ACC112 (cell line): Measurements from ENCODE around the gene FBH1.
"Not testable (repeated sequence)": the region's sequence is repeated elsewhere in the genome, so short reads cannot be mapped to it uniquely, and the experiment has no call there.

Experiments
- H2AFZ ChIP-seq: fragments of 200-600 bp; sonication (generic); one replicate; pipeline ENCODE4 v1.6.0; 2017; ENCODE audit warnings: antibody characterized with exemption, low read length; ENCODE audit not compliant: unreplicated experiment
- H3K27ac ChIP-seq: fragments of 200-600 bp; sonication (generic); 2 replicates; pipeline ENCODE4 v1.5.1; 2014; ENCODE audit warnings: low read depth, mild to moderate bottlenecking, antibody characterized with exemption, low read length, moderate library complexity
- H3K27me3 ChIP-seq: fragments of 200-600 bp; sonication (generic); 2 replicates; pipeline ENCODE4 v1.6.1; 2014; ENCODE audit warnings: mild to moderate bottlenecking, antibody characterized with exemption, low read length, moderate library complexity, mixed read lengths; ENCODE audit not compliant: insufficient read depth
- H3K36me3 ChIP-seq: fragments of 200-600 bp; sonication (generic); 2 replicates; pipeline ENCODE4 v1.6.1; 2016; ENCODE audit warnings: mild to moderate bottlenecking, antibody characterized with exemption, low read length, moderate library complexity, mixed read lengths; ENCODE audit not compliant: insufficient read depth
- H3K4me1 ChIP-seq: fragments of 200-600 bp; sonication (generic); one replicate; pipeline ENCODE4 v1.6.1; 2016; ENCODE audit warnings: low read length, mixed read lengths; ENCODE audit not compliant: insufficient read depth, unreplicated experiment, control insufficient read depth
- H3K4me3 ChIP-seq: fragments of 200-600 bp; sonication (generic); 2 replicates; pipeline ENCODE4 v1.5.1; 2014; ENCODE audit warnings: mild to moderate bottlenecking, low read depth, low read length
- H3K79me2 ChIP-seq: fragments of 200-600 bp; sonication (generic); one replicate; pipeline ENCODE4 v1.6.0; 2016; ENCODE audit warnings: low read length; ENCODE audit not compliant: control insufficient read depth, unreplicated experiment, insufficient read depth

Gene FBH1

GRCh38 chr10:5903563-5903962 lies 13.5 kb downstream of the FBH1 start:
- Histone ChIP-seq H3K79me2 (peaks cover 27% of the 10 kb centered on the region), H3K27me3 (no peaks in the 10 kb centered on the region), H2AFZ (no peak overlapping the region), H3K36me3 (peaks cover 8% of the 10 kb centered on the region), H3K4me1 (no peaks in the 10 kb centered on the region), H3K27ac (no peak overlapping the region), H3K4me3 (no peak overlapping the region)

GRCh38 chr10:5904227-5904626 lies 14.2 kb downstream of the FBH1 start:
- no peaks in the 10 kb centered on the region for H3K4me1 ChIP-seq
- peaks cover 21% of the 10 kb centered on the region for H3K79me2 ChIP-seq
- H3K4me3 ChIP-seq, result no peak overlapping the region
- H2AFZ ChIP-seq, result no peak overlapping the region
- H3K36me3 ChIP-seq, result peaks cover 13% of the 10 kb centered on the region
- no peak overlapping the region for H3K27ac ChIP-seq
- H3K27me3 ChIP-seq, result no peaks in the 10 kb centered on the region

- Histone ChIP-seq H3K27me3 (no peaks in the 10 kb centered on the region), H3K27ac (no peak overlapping the region), H3K36me3 (peaks cover 18% of the 10 kb centered on the region), H3K79me2 (peaks cover 14% of the 10 kb centered on the region), H2AFZ (no peak overlapping the region), H3K4me1 (no peaks in the 10 kb centered on the region), H3K4me3 (no peak overlapping the region)
These were observed 15.9 kb downstream of the FBH1 start for GRCh38 chr10:5905854-5906507.

GRCh38 chr10:5906651-5907050 lies 16.6 kb downstream of the FBH1 start:
- H3K4me3 ChIP-seq, result no peak overlapping the region
- no peak overlapping the region for H3K27ac ChIP-seq
- peaks cover 18% of the 10 kb centered on the region for H3K36me3 ChIP-seq
- no peaks in the 10 kb centered on the region for H3K27me3 ChIP-seq
- H3K4me1 ChIP-seq, result no peaks in the 10 kb centered on the region
- H3K79me2 ChIP-seq, result peaks cover 12% of the 10 kb centered on the region
- no peak overlapping the region for H2AFZ ChIP-seq

- peaks cover 18% of the 10 kb centered on the region; the same call in 1 of the 2 replicates for H3K36me3 ChIP-seq
- H3K4me1 ChIP-seq, H3K79me2 ChIP-seq, H3K27me3 ChIP-seq, H3K27ac ChIP-seq, H2AFZ ChIP-seq, H3K4me3 ChIP-seq: not testable (repeated sequence)
These were observed 18.6 kb downstream of the FBH1 start for GRCh38 chr10:5908676-5909075.

- H3K4me1 ChIP-seq, result no peaks in the 10 kb centered on the region
- peaks cover 4% of the 10 kb centered on the region for H3K79me2 ChIP-seq
- H3K36me3 ChIP-seq, result peaks cover 32% of the 10 kb centered on the region; the same call in 1 of the 2 replicates
These were observed 20.5 kb downstream of the FBH1 start for GRCh38 chr10:5910323-5911100.

GRCh38 chr10:5911670-5912069 lies 21.6 kb downstream of the FBH1 start:
- Histone ChIP-seq H3K79me2 (peaks cover under 1% of the 10 kb centered on the region), H3K36me3 (peaks cover 28% of the 10 kb centered on the region; the same call in 1 of the 2 replicates), H3K4me3 (no peak overlapping the region), H3K27ac (no peak overlapping the region), H3K4me1 (no peaks in the 10 kb centered on the region), H3K27me3 (no peaks in the 10 kb centered on the region), H2AFZ (no peak overlapping the region)

More at GRCh38 chr10:5910323-5911100, 20.5 kb downstream of the FBH1 start:
- Histone ChIP-seq H3K4me3 (no peak overlapping the region), H3K27ac (no peak overlapping the region), H3K27me3 (no peaks in the 10 kb centered on the region), H2AFZ (no peak overlapping the region)

- Histone ChIP-seq H3K79me2 (no peaks in the 10 kb centered on the region), H3K4me1 (no peaks in the 10 kb centered on the region), H3K36me3 (peaks cover 29% of the 10 kb centered on the region; the same call in 1 of the 2 replicates), H2AFZ (no peak overlapping the region), H3K27me3 (no peaks in the 10 kb centered on the region), H3K27ac (no peak overlapping the region), H3K4me3 (no peak overlapping the region)
These were observed 23.7 kb downstream of the FBH1 start for GRCh38 chr10:5913736-5914135.

- H2AFZ ChIP-seq, result no peak overlapping the region
- H3K79me2 ChIP-seq, result no peaks in the 10 kb centered on the region
- H3K36me3 ChIP-seq, result peaks cover 30% of the 10 kb centered on the region
- H3K27ac ChIP-seq, result no peak overlapping the region
- no peaks in the 10 kb centered on the region for H3K4me1 ChIP-seq
- no peaks in the 10 kb centered on the region for H3K27me3 ChIP-seq
- no peak overlapping the region for H3K4me3 ChIP-seq
These were observed 25.4 kb downstream of the FBH1 start for GRCh38 chr10:5915451-5915850.

GRCh38 chr10:5917305-5917704 lies 27.3 kb downstream of the FBH1 start:
- Histone ChIP-seq H3K79me2 (no peaks in the 10 kb centered on the region), H3K36me3 (peaks cover 33% of the 10 kb centered on the region), H3K27me3 (no peaks in the 10 kb centered on the region), H3K27ac (no peak overlapping the region), H3K4me3 (no peak overlapping the region), H2AFZ (no peak overlapping the region), H3K4me1 (no peaks in the 10 kb centered on the region)

GRCh38 chr10:5918763-5919162 lies 28.7 kb downstream of the FBH1 start:
- H3K4me3 ChIP-seq, result no peak overlapping the region

More at GRCh38 chr10:5918763-5919162, 28.7 kb downstream of the FBH1 start:
- H3K36me3 ChIP-seq, result peaks cover 39% of the 10 kb centered on the region
- H3K4me1 ChIP-seq, result no peaks in the 10 kb centered on the region
- no peaks in the 10 kb centered on the region for H3K79me2 ChIP-seq
- H3K27me3 ChIP-seq, result no peaks in the 10 kb centered on the region
- H3K27ac ChIP-seq, result no peak overlapping the region
- H2AFZ ChIP-seq, result no peak overlapping the region
